HG03064 (cell line): Measurements from ENCODE around the gene CD28.
A peak's percentile ranks its signal among the peaks of the same experiment; 100 is the strongest.

ENCODE experiments used
- ATAC-seq: cut with Tn5 transposase; IDR thresholded peaks from one replicate; pipeline ENCODE4 v1.9.1; 2021; ENCODE audit warnings: low read depth; ENCODE audit not compliant: unreplicated experiment

Gene CD28

GRCh38 chr2:203711399-203711798 is 5.0 kb downstream of the CD28 start:
- ATAC-seq, result no peak

- ATAC-seq, result no peak
These were observed 6.9 kb downstream of the CD28 start for GRCh38 chr2:203713381-203713780.

- no peak for ATAC-seq
These were observed 7.7 kb downstream of the CD28 start for GRCh38 chr2:203714112-203714511.

GRCh38 chr2:203715744-203716143 is 9.3 kb downstream of the CD28 start:
- ATAC-seq, result no peak

GRCh38 chr2:203718087-203718486 is 11.6 kb downstream of the CD28 start:
- ATAC-seq, result peak; percentile 92

GRCh38 chr2:203719456-203720410 is 13.3 kb downstream of the CD28 start:
- ATAC-seq, result no peak

GRCh38 chr2:203720915-203721672 is 14.7 kb downstream of the CD28 start:
- no peak for ATAC-seq

- ATAC-seq, result no peak
These were observed 15.4 kb downstream of the CD28 start for GRCh38 chr2:203721781-203722300.

- no peak for ATAC-seq
These were observed 16.0 kb downstream of the CD28 start for GRCh38 chr2:203722411-203722810.

- ATAC-seq, result no peak
These were observed 21.9 kb downstream of the CD28 start for GRCh38 chr2:203728321-203728720.

- peak; percentile 62 for ATAC-seq
These were observed 23.8 kb downstream of the CD28 start for GRCh38 chr2:203730076-203730729.

- ATAC-seq, result no peak
These were observed 24.4 kb downstream of the CD28 start for GRCh38 chr2:203730883-203731282.

- no peak for ATAC-seq
These were observed 25.9 kb downstream of the CD28 start for GRCh38 chr2:203732092-203732952.

- ATAC-seq, result no peak
These were observed 26.6 kb downstream of the CD28 start for GRCh38 chr2:203732953-203733510.

GRCh38 chr2:203733684-203734083 is 27.2 kb downstream of the CD28 start:
- no peak for ATAC-seq

- no peak for ATAC-seq
These were observed 28.0 kb downstream of the CD28 start for GRCh38 chr2:203734276-203734983.

GRCh38 chr2:203737360-203737759 is 30.9 kb downstream of the CD28 start:
- no peak for ATAC-seq

GRCh38 chr2:203739351-203739750 is 32.9 kb downstream of the CD28 start:
- no peak for ATAC-seq

GRCh38 chr2:203740871-203741281 is 34.4 kb downstream of the CD28 start:
- no peak for ATAC-seq
